WTC11 (cell line): ENCODE measurements around the gene SCO1.

ENCODE experiments used
- CTCF ChIP-seq: fragments of 200-600 bp; IDR thresholded peaks from 2 replicates; pipeline ENCODE4 v1.8.0; 2022; ENCODE audit warnings: antibody characterized with exemption
- ESRRA ChIP-seq: sonication (generic); formaldehyde crosslinking; IDR thresholded peaks from 2 replicates; pipeline ENCODE4 v1.8.1; 2022; ENCODE audit warnings: mild to moderate bottlenecking, missing genetic modification reagents, borderline replicate concordance
- ETV6 ChIP-seq: sonication (generic); formaldehyde crosslinking; IDR thresholded peaks from 2 replicates; pipeline ENCODE4 v1.8.1; 2022; ENCODE audit warnings: mild to moderate bottlenecking, missing genetic modification reagents
- IRF2 ChIP-seq: sonication (generic); formaldehyde crosslinking; IDR thresholded peaks from 2 replicates; pipeline ENCODE4 v1.8.0; 2022; ENCODE audit warnings: low read depth, missing genetic modification reagents, borderline replicate concordance
- MAX ChIP-seq: sonication (generic); formaldehyde crosslinking; IDR thresholded peaks from 2 replicates; pipeline ENCODE4 v1.8.0; 2022; ENCODE audit warnings: mild to moderate bottlenecking, missing genetic modification reagents
- SP1 ChIP-seq: sonication (generic); formaldehyde crosslinking; conservative IDR thresholded peaks from 2 replicates; pipeline ENCODE4 v1.8.1; 2022; ENCODE audit warnings: missing genetic modification reagents
- TF ChIP-seq, protein P1 (sequence below): sonication (generic); formaldehyde crosslinking; conservative IDR thresholded peaks from 2 replicates; pipeline ENCODE4 v1.8.1; 2022; ENCODE audit warnings: mild to moderate bottlenecking, missing genetic modification reagents

- TF ChIP-seq SP1 (CRISPR knock-in tag) = no peak
- TF ChIP-seq MAX (CRISPR knock-in tag) = no peak
- no peak for TF ChIP-seq CTCF
- no peak for TF ChIP-seq ESRRA
- TF ChIP-seq, protein P1, sequence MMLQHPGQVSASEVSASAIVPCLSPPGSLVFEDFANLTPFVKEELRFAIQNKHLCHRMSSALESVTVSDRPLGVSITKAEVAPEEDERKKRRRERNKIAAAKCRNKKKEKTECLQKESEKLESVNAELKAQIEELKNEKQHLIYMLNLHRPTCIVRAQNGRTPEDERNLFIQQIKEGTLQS = no peak
- no peak for TF ChIP-seq IRF2 (CRISPR knock-in tag)
- TF ChIP-seq ETV6 (CRISPR knock-in tag) = no peak
Measured at GRCh38 chr17:10631701-10632100, 65.6 kb downstream of the SCO1 start.
